Nephron progenitor cell (in vitro differentiated cells): ENCODE measurements around the gene SP140.

ENCODE experiments used
- DNase-seq: peaks from one replicate; pipeline ENCODE4 v3.0.0; 2021
- H3K27ac Mint-ChIP-seq: 2 replicates; pipeline ENCODE4 v1.8.0; 2021; ENCODE audit warnings: mild to moderate bottlenecking, moderate library complexity, mixed read lengths
- H3K27me3 Mint-ChIP-seq: 2 replicates; pipeline ENCODE4 v1.8.0; 2021; ENCODE audit warnings: mild to moderate bottlenecking, low read depth, mixed read lengths; ENCODE audit not compliant: poor library complexity
- H3K36me3 Mint-ChIP-seq: 2 replicates; pipeline ENCODE4 v1.8.0; 2021; ENCODE audit warnings: low read depth, mixed read lengths
- H3K4me1 Mint-ChIP-seq: 2 replicates; pipeline ENCODE4 v1.8.0; 2021; ENCODE audit warnings: mixed read lengths
- H3K4me3 Mint-ChIP-seq: 2 replicates; pipeline ENCODE4 v1.8.0; 2021; ENCODE audit warnings: mild to moderate bottlenecking, moderate library complexity, mixed read lengths
- H3K9me3 Mint-ChIP-seq: 2 replicates; pipeline ENCODE4 v1.8.0; 2021; ENCODE audit warnings: mild to moderate bottlenecking, moderate library complexity, mixed read lengths
- TF ChIP-seq, protein P1 (sequence below): fragments of 200-600 bp; sonication (generic); IDR thresholded peaks from 2 replicates; pipeline ENCODE4 v1.5.0; 2021; ENCODE audit warnings: antibody characterized with exemption

The SP140 gene

DNA sequence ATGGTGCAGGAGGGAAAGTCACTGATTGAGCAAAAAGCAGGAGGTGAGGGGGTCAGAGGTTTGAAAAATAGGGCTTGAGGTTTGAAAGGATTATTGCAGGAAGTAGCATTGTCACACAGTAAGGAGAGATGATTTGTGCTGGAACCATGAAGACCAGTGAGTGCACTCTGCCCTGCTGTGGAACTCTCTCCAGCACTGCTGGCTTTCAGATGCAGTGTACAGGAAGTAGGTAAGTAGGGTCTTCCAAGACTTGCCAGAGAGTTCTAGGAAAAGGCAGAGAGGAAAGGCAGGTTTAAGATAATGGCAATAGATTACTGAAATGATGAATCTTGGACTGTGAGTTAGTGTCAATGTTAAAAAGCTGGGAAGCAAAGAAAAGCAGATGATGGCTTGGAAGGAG is 17.0 kb upstream of the SP140 start:
- Mint-ChIP-seq H3K27me3 (peaks cover 4% of the 10 kb centered on the region), H3K4me1 (no peaks in the 10 kb centered on the region), H3K27ac (no peak overlapping the region), H3K36me3 (no peaks in the 10 kb centered on the region), H3K4me3 (no peak overlapping the region), H3K9me3 (no peaks in the 10 kb centered on the region)
- DNase-seq = no peak
- TF ChIP-seq, protein P1, sequence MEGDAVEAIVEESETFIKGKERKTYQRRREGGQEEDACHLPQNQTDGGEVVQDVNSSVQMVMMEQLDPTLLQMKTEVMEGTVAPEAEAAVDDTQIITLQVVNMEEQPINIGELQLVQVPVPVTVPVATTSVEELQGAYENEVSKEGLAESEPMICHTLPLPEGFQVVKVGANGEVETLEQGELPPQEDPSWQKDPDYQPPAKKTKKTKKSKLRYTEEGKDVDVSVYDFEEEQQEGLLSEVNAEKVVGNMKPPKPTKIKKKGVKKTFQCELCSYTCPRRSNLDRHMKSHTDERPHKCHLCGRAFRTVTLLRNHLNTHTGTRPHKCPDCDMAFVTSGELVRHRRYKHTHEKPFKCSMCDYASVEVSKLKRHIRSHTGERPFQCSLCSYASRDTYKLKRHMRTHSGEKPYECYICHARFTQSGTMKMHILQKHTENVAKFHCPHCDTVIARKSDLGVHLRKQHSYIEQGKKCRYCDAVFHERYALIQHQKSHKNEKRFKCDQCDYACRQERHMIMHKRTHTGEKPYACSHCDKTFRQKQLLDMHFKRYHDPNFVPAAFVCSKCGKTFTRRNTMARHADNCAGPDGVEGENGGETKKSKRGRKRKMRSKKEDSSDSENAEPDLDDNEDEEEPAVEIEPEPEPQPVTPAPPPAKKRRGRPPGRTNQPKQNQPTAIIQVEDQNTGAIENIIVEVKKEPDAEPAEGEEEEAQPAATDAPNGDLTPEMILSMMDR = no peak

DNA sequence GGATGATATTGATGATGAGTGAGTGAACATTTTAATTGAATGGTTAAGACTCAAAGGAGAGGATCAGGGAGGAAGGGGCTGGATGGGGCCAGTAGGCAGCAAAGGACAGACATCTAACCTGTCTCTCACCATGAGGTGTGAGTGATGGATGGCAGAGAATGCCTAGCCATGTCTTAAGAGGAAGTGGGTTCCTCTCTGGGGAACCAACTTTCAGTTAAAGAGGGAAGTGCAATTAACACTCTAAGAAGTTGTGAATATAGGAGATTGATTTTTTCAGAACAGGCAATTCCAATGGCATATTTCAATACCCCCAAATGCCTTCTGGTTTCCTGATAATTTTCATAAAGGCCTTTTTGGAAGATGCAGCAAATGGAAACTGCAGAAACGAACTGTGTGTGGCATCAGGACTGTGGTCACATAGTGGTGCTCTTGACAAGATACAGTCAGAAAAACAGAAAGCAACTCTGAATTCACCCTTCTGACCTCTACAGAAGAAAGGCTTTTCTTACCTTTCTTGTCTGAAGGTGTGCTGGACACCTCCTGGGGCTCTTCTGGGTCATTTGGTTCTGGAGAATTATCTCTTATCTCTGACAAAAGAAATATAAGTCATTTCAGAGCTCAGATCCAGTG is 16.0 kb upstream of the SP140 start:
- Mint-ChIP-seq H3K27ac (no peak overlapping the region), H3K4me3 (no peak overlapping the region), H3K27me3 (peaks cover 4% of the 10 kb centered on the region), H3K4me1 (no peaks in the 10 kb centered on the region), H3K9me3 (no peaks in the 10 kb centered on the region), H3K36me3 (no peaks in the 10 kb centered on the region)
- TF ChIP-seq, protein P1 = no peak
- no peak for DNase-seq

DNA sequence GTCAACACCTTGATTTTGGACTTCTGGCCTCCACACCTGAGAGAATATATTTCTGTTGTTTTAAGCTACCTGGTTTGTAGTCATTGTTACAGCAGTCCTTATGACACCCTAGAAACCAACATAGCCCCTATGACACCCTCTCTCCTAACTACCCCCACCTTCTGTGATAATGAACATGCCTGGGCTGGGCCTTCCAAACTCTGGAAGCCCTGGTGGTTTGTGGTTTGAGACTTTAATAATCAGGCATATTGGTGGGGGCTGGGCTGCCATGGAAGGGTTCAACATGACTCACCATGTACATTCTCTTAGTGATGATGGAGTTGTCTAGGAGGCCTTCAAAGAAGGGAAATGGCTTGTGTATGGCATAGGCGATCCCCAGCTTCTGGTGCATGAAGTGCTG is 9.0 kb upstream of the SP140 start:
- no peak for DNase-seq
- Mint-ChIP-seq H3K36me3 (no peaks in the 10 kb centered on the region), H3K4me3 (no peak overlapping the region), H3K9me3 (no peaks in the 10 kb centered on the region), H3K4me1 (peaks cover 16% of the 10 kb centered on the region), H3K27me3 (peaks cover 18% of the 10 kb centered on the region), H3K27ac (no peak overlapping the region)
- TF ChIP-seq, protein P1 = no peak

DNA sequence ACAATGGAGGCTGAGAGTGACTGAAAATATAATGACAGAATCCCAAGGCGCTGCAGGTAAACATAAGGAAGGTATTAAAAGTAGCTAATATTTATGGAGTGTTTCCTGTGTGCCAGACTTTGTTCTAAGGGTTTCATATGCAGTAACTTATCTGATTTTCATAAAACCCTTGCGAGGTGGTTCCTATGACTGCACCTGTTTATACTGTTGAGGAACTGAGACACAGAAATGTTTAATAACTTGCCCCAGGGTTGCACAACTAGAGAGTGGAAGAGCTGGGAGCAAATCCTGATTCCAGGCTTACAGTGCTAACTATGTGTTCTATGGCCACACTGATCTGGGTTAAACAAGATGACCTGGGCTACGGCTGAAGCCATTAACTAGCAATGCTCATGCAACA is 8.1 kb upstream of the SP140 start:
- no peaks in the 10 kb centered on the region for H3K9me3 Mint-ChIP-seq
- TF ChIP-seq, protein P1 = no peak
- H3K27ac Mint-ChIP-seq = no peak overlapping the region
- H3K36me3 Mint-ChIP-seq = no peaks in the 10 kb centered on the region
- DNase-seq = no peak
- H3K4me3 Mint-ChIP-seq = no peak overlapping the region
- H3K27me3 Mint-ChIP-seq = peaks cover 18% of the 10 kb centered on the region
- H3K4me1 Mint-ChIP-seq = peaks cover 16% of the 10 kb centered on the region

DNA sequence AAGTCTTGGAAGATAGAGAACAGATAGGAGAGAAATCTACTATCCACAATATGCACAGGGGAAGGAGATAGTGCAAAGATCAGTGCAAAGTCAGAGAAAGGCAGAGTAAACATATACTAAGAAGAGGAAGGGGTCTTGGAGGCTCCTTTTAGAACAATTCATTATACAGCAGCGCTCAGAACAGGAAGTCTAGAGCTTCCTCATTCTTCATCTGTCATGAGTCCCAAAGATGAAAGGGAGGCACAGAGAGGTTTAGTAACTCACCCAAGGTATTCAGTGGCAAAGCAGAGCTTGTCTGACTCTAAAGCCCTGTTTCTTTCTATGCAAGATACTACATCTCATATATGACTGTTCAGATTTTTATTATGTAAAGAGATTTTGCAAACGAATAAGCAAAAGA is 7.1 kb upstream of the SP140 start:
- peaks cover 18% of the 10 kb centered on the region for H3K27me3 Mint-ChIP-seq
- DNase-seq = no peak
- H3K9me3 Mint-ChIP-seq = no peaks in the 10 kb centered on the region
- H3K27ac Mint-ChIP-seq = no peak overlapping the region
- H3K4me3 Mint-ChIP-seq = no peak overlapping the region
- TF ChIP-seq, protein P1 = no peak
- H3K4me1 Mint-ChIP-seq = peaks cover 16% of the 10 kb centered on the region
- H3K36me3 Mint-ChIP-seq = no peaks in the 10 kb centered on the region
